ENCODE measurements around the gene TSHZ2. TPM values are rescaled to one million over a fixed set of nuclear protein-coding genes. Genes with fewer than 3 reads are reported as not detected.

The TSHZ2 gene, protein sequence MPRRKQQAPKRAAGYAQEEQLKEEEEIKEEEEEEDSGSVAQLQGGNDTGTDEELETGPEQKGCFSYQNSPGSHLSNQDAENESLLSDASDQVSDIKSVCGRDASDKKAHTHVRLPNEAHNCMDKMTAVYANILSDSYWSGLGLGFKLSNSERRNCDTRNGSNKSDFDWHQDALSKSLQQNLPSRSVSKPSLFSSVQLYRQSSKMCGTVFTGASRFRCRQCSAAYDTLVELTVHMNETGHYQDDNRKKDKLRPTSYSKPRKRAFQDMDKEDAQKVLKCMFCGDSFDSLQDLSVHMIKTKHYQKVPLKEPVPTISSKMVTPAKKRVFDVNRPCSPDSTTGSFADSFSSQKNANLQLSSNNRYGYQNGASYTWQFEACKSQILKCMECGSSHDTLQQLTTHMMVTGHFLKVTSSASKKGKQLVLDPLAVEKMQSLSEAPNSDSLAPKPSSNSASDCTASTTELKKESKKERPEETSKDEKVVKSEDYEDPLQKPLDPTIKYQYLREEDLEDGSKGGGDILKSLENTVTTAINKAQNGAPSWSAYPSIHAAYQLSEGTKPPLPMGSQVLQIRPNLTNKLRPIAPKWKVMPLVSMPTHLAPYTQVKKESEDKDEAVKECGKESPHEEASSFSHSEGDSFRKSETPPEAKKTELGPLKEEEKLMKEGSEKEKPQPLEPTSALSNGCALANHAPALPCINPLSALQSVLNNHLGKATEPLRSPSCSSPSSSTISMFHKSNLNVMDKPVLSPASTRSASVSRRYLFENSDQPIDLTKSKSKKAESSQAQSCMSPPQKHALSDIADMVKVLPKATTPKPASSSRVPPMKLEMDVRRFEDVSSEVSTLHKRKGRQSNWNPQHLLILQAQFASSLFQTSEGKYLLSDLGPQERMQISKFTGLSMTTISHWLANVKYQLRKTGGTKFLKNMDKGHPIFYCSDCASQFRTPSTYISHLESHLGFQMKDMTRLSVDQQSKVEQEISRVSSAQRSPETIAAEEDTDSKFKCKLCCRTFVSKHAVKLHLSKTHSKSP (N-terminal part only)
- not detected in 2 replicates for total RNA-seq

DNA sequence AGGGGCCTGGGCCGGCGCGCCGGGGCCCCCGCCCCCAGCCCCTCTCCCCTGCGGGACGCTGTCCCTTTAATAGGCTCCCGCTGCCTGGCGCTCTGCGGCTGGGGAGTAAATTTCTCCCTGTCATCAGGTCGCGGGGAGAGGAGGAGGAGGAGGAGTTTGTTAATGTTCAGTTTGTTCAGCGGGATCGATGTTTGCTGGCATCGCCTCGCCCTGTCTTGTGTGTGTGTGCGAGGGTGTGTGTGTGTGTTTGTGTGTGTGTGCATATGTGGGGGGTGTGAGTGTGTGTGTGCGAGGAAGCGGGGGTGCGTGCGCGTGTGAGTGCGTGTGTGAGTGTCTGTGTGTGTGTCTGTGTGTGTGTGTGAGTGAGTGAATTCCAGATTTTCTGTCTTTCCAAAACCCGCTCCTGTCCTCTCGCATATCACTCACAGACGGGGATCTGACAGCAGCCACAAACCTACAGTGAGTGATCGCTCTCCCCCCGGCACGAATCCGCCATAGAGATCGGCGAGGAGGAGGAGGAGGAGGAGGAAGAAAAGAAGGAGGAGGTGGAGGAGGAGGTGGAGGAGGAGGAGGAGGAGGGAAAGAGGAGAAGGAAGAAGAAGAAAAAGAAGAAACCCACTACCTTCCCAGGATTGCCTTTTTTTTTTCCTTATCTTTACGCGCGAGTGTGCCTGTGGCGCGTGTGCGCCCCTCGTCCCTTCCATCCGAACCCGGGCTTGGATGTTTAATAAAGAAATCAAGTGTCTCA, at the start of gene TSHZ2:
Gene TSHZ2 (plus strand): TSS at position 169 of the 748 bp plus-strand sequence. CDS start 936 bp downstream, outside the sequence.

Small RNA genes within 50 kb of the gene (small RNA-seq; reads per million reads assigned to genes)
- not detected for gene RF00019
